SIG-M5 treated with dmso at 0.1 percent for 504 hours (cell line): ENCODE data around the gene PCP2.

ENCODE experiments used
- DNase-seq: peaks from one replicate; lab custom pipeline; 2025; ENCODE audit not compliant: unreplicated experiment; lab: John Stamatoyannopoulos, UW

The PCP2 gene

GRCh38 chr19:7640803-7641202, 7.3 kb upstream of the PCP2 start:
- no peak for DNase-seq

- no peak for DNase-seq
Measured at GRCh38 chr19:7639863-7640348, 6.4 kb upstream of the PCP2 start.

- no peak for DNase-seq
Measured at GRCh38 chr19:7638802-7639465, 5.4 kb upstream of the PCP2 start.

- DNase-seq, result peak; percentile 38
Measured at GRCh38 chr19:7637374-7638256, 4.1 kb upstream of the PCP2 start.

GRCh38 chr19:7636691-7637373, 3.3 kb upstream of the PCP2 start, which contains the start of gene STXBP2:
TSS of gene STXBP2 (plus strand) at chr19:7637110. CDS start at chr19:7637150, 40 bp downstream.
- DNase-seq, result peak; percentile 65

GRCh38 chr19:7636317-7636690, 2.8 kb upstream of the PCP2 start:
- no peak for DNase-seq

- DNase-seq, result no peak
Measured at GRCh38 chr19:7635670-7636069, 2.2 kb upstream of the PCP2 start.

GRCh38 chr19:7632340-7633203, 947 bp downstream of the PCP2 start:
- DNase-seq, result no peak

- DNase-seq, result no peak
Measured at GRCh38 chr19:7631577-7631976, 1.9 kb downstream of the PCP2 start.

GRCh38 chr19:7629347-7630054, 4.0 kb downstream of the PCP2 start, which contains the start of the genes PET100 and XAB2:
TSS of gene PET100 (plus strand) at chr19:7629793. CDS start at chr19:7629834, 41 bp downstream.
TSS of gene XAB2 (minus strand) at chr19:7629545. CDS start at chr19:7629527, 18 bp downstream.
- DNase-seq, result peak; percentile 98

- DNase-seq, result no peak
Measured at GRCh38 chr19:7628589-7629311, 4.8 kb downstream of the PCP2 start.

- DNase-seq, result no peak
Measured at GRCh38 chr19:7627166-7627565, 6.4 kb downstream of the PCP2 start.

- DNase-seq, result no peak
Measured at GRCh38 chr19:7625763-7626372, 7.7 kb downstream of the PCP2 start.

- DNase-seq, result no peak
Measured at GRCh38 chr19:7624810-7625209, 8.7 kb downstream of the PCP2 start.

GRCh38 chr19:7623725-7624603, 9.6 kb downstream of the PCP2 start:
- no peak for DNase-seq

- no peak for DNase-seq
Measured at GRCh38 chr19:7622933-7623685, 10.4 kb downstream of the PCP2 start.
